GM18517 (cell line): ENCODE data around the gene LAD1.

Experiments
- ATAC-seq: cut with Tn5 transposase; IDR thresholded peaks from one replicate; pipeline ENCODE4 v1.9.1; 2021; ENCODE audit warnings: mild to moderate bottlenecking, moderate library complexity; ENCODE audit not compliant: unreplicated experiment

The LAD1 gene

GRCh38 chr1:201419746-201420607 lies 20.9 kb upstream of the LAD1 start:
- no peak for ATAC-seq

DNA sequence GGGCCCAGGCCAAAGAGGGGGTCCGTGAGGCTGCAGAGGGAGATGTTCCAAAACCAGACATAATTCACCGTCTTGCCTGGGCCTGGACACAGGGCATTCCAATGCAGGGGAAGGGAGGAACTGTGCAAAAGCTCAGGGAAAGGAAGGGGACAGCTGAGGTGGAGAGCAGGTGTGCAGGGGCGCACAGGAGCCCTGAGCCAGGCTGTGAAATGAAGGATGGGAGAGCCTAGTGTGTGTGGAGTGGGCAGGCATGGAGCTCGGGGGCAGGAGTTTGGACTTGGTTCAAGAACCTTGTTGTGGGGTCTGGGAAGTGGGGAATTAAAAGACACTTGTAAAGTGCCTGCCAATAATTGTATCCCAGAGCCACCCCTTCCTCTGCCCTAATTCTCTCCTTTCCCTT lies 20.1 kb upstream of the LAD1 start:
- no peak for ATAC-seq

DNA sequence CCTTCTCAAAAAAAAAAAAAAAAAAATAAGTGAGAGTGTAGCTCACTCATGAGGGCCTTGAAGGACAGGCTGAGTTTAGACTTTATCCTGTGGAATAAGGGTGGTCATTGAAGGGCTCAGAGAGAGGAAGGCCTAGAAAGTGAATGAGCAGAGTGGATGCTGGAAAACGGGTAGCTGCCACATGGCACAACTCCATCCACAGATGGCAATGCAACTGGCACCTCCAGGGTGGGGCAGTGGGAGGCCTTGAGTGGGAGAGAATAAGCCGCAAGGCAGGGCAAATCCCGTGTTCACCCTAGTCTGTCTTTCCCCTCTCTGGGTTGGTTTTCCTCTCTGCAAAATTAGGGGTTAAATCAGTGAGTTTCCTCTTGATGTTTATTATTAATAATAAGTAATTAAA lies 19.3 kb upstream of the LAD1 start:
- ATAC-seq = no peak

DNA sequence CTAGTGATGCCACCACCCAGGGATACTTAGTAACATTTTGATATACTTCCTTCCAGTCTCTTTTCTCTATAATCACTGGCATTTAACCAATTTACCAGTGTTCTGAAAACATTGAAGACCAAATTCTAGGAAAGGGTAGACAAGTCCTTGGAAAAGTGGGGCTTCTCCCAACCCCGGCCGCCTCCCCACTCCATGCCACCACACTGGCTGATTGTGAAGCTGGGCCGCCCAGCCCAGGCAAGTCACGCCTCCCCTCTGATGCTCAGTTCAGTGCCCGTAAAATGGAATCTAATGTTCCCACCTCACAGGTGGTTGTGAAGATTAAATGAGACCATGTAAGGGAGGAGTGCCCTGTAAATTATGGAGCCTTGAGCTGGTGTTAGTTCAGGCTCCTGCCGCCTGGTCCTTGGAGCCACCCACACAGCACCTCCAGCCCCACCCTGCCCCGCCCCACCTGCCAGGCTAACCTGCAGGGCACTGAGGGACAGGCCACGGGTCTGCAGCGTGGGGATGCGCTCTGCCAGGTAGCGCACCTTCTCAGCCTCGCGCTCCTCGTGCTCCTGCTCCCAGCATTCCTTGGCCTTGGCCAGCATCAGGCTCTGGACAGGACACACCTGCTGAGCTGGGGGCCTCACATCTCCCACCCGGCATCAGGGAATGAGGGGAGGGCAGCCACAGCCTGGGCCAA lies 15.1 kb upstream of the LAD1 start:
- ATAC-seq = no peak

DNA sequence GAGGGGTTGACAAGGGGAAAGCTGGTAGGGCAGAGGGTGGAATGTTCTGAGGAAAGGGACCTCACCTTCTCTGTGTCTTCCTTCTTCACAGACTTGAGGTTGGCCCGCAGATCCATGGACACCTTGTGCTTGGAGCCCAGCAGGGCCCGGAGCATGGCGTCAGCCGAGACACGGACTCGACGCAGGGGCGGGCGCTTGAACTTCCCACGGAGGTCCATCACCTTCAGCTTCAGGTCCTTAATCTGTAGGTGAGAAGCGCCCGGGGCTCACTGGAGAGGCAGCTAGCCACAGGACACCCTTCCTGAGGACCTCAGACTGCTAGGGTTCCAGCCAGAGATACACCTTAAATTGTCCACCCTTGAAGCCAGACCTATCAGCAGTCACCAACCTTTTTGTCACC lies 12.2 kb upstream of the LAD1 start:
- no peak for ATAC-seq

- no peak for ATAC-seq
These were observed 10.3 kb upstream of the LAD1 start for GRCh38 chr1:201409440-201409839.

GRCh38 chr1:201408834-201409200 lies 9.7 kb upstream of the LAD1 start:
- ATAC-seq = no peak

DNA sequence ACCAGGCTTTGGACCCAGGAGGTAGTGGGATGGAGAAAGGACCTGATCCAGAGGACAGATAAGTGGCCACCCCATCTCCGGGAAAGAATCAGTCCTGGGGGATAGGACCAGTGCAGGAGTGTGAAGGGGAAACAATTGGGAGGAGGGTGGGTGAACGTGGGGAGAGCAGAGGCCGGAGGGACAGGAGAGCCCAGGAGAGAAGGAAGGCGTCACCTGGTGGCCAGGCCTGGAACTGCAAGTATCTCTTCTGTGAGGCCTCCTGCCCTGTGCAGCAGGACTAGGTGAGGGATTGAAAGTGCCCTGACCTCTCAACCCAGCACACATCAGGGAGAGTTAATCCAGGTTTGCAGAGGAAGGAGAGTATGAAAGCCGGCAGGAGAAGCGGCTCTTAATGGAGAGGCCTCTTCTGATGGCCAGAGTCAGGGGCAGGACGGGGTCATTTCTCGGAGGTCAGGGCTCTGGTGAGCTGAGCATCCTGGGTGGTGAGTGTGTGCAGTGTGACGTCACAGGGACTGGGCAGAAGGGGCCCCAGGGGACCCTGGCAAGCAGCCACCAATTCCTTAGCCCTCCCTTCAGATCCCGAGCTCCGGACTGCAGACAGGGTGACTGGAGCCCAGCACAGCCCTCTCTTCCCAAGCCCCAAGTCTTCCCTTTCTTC lies 9.2 kb upstream of the LAD1 start:
- ATAC-seq = no peak

GRCh38 chr1:201406831-201407406 lies 7.8 kb upstream of the LAD1 start:
- ATAC-seq = no peak

- ATAC-seq = peak; percentile 45
These were observed 6.3 kb upstream of the LAD1 start for GRCh38 chr1:201405484-201405831.

DNA sequence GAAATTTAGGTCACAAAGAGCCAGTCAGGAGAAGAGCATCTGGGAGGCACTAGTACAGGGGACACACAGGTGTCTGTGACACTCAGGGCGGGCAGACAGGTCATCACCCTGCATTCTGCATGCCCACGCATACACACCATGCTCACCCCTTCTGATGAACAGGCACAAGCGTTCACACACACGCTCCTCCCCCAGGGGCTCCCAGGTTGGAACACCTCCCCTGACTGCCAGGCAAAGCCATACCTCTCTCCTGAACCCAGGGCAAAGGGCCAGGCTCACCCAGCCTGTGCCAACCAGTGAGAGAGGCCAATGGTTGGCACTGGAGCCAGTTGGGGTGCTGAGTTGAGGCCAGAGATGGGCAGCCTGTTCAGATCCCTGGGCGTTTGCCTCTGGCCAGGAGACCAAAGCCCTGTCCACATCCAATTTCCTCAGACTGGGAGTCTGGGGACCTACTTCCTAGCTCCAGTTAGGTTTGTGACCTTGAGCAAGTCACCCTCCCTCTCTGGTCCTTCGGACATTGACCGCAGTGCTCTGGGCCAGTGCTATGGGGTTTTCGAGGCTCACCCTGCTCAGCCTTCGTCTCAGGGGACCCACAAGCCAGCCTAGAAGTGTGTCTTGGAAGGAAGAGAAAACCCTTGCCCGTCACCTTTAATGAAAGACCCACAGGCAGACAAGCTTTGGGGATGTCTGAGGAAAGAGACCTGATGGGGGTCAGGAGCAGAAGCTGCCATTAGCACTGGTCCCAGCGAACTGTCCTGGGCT lies 5.8 kb upstream of the LAD1 start:
- ATAC-seq = peak; percentile 3

GRCh38 chr1:201404055-201404454 lies 4.9 kb upstream of the LAD1 start:
- ATAC-seq = no peak

- no peak for ATAC-seq
These were observed 4.2 kb upstream of the LAD1 start for GRCh38 chr1:201403359-201403758.

- ATAC-seq = no peak
These were observed 2.6 kb upstream of the LAD1 start for GRCh38 chr1:201401700-201402099.

DNA sequence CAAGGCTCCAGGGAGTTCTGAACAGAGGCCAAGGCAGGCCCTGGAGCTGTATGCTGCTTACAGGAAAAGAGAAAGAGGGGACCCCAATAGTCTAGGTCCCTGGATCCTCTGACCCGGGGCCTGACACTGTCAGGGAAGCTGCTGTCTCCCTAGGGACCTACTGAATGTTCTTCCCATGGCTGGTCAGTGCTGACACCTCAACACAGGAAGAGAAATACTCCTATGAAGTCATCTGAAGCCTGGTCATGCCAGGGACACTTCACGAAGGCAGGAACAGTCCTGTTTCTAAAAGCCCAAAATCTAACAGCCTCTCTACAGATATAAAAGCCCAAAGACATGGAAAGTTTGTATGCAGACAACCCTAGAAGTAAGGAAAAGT lies 1.7 kb upstream of the LAD1 start:
- no peak for ATAC-seq

DNA sequence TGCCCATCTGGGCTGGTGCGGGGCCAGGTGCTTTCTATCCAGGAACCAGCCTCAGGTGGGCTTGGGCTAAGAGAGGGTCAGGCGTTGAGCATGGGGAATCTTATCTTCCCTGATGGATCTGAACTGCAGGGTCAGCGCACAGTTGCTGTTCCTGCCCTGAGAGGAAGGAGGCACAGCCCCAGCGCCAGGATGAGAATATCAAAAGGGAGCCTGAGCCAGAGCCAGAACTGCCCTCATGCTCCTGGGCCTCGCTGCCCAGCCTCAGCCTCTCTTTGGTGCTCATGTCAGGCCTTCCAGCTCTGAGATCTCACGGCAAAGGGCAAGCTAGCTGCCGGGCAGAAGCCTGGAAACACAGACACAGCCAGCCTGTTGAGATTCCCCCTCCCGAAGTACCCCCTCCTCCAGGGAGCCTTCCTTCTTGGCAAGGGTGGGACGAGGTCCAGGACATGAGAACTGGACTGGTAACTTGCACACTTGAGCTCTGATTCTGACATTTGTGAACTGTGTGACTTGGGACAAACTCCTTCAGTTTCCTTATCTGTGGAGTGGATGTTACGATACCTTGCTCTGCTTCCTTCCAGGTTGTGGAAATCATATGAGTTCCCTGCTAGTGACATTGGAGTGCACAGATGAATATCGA lies 1.2 kb upstream of the LAD1 start:
- no peak for ATAC-seq

DNA sequence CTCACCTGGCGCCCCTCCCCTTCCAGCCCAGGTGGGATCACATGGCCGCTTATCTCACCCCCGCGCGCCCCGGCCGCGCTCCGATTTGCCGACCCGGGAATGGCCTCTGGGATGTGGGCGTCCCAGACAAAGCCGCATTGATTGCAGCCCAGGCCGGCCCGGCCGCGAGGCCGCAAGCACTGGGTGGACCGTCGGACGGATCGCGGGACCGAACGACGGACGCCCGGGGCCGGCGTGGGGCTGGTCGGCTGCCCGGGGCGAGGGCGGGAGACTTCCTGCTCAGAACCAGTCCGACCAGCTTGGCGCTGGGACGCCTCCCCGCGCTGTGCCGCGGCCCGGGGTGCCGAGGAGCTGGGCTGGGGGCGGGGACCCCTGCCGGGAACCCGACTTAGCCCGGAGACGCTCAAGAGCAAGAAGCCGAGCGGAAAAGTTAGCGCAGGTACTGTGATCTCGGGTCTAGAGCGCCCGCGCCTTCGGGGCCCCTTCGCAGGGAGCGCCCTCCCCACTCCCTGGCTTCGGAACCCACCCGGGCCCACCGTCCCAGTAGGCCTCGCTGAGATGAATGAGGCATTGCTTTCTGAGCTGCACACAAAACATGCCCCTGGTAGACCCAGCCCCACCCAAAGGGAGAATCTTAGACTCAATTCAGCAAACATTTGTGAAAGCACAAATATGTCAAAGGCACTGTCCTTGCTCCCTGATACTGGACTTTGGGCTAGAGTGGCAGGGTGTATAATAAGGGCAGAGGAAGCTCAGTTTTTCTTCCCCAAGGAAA lies 415 bp upstream of the LAD1 start:
- ATAC-seq = no peak

DNA sequence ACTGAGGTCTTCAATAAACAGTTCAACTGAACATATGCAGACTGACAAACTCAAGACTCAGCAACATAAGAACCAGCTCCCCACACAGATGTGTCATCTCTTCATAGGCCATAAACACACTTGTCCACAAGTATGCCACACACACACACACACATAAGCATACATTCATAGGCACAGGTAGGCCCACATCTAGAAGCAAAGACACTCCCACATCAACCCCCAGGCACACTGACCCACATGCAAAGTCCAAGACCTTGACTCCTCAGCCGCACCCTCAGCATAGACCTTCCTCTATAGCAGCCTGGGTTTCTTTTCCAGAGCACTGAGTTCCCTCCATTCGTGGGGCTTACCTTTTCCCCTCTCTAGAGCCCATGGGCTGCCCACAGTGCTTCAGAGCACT lies 1.4 kb downstream of the LAD1 start:
- no peak for ATAC-seq

- ATAC-seq = no peak
These were observed 2.2 kb downstream of the LAD1 start for GRCh38 chr1:201396861-201397464.
